ENCODE results near the gene TOB1. TPM values are rescaled to one million over a fixed set of nuclear protein-coding genes. Genes with fewer than 3 reads are reported as not detected.

TOB1 gene
- total and polyA plus RNA-seq, 9 of the 15 experiments (the other 6 are each of a cell fraction or from before 2014, with no cell fraction given) = 4.8 to 63.7 (median 13.2) TPM

DNA sequence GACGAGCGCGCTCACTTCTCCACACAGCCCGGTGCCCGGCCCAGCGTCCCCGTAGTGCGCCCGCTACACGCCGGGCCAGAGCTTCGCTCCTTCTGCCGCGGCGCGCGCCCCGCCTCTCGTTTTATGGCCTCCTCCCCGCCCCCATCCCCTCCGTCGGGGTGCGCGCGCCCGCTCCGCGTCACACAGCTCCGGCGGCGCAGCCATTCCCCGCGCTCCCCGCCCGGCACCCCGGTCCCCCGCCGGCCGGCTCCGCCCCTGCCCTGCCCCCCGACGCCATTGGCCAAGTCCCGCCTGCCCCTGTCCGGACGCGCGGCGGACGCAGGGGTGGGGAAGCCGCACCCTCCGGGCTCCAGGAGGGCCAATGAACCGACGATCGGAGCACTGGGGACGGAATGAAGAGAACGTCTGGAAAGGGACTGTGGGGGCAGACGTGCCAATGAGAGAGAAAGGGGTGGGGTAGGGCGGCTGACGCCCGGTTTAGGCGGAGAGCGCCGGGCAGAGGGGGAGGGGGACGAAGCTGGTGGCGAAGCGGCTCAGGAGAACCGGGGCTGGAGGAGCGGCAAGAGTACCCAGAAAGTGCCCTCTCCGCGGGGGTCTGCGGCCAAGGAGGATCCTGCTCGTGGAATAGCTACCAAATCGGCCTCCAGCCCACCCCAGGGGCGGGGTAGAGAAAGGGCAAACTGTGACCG, at the start of gene TOB1 (continued):
- no peak for TF ChIP-seq ZNF584 (CRISPR knock-in tag; IDR thresholded peaks at IDR 0.05; ENCODE audit: low read depth)
- TF ChIP-seq ZNF184 (CRISPR knock-in tag; IDR thresholded peaks at IDR 0.05) = no peak
- no peak for TF ChIP-seq ZNF239 (CRISPR knock-in tag; IDR thresholded peaks at IDR 0.05)
- TF ChIP-seq SAFB (IDR thresholded peaks at IDR 0.05; ENCODE audit: borderline replicate concordance, low read depth, low read length) = no peak
- peak; percentile 66; the same call in 1 of the 2 replicates for TF ChIP-seq ZNF444 (CRISPR knock-in tag; IDR thresholded peaks at IDR 0.05)
- no peak for TF ChIP-seq HSF4 (CRISPR knock-in tag; IDR thresholded peaks at IDR 0.05; ENCODE audit: borderline replicate concordance)
- no peak for TF ChIP-seq ZNF77 (CRISPR knock-in tag; IDR thresholded peaks at IDR 0.05)
- TF ChIP-seq ZNF449 (CRISPR knock-in tag; IDR thresholded peaks at IDR 0.05) = no peak
- TF ChIP-seq FOXJ3 (CRISPR knock-in tag; IDR thresholded peaks at IDR 0.05) = no peak
- TF ChIP-seq, protein P1, sequence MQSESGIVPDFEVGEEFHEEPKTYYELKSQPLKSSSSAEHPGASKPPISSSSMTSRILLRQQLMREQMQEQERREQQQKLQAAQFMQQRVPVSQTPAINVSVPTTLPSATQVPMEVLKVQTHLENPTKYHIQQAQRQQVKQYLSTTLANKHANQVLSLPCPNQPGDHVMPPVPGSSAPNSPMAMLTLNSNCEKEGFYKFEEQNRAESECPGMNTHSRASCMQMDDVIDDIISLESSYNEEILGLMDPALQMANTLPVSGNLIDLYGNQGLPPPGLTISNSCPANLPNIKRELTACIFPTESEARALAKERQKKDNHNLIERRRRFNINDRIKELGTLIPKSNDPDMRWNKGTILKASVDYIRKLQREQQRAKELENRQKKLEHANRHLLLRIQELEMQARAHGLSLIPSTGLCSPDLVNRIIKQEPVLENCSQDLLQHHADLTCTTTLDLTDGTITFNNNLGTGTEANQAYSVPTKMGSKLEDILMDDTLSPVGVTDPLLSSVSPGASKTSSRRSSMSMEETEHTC (IDR thresholded peaks at IDR 0.05) = no peak
- TF ChIP-seq TAF15 (IDR thresholded peaks at IDR 0.05; ENCODE audit: low read depth, low read length) = no peak
- TF ChIP-seq, protein P2, sequence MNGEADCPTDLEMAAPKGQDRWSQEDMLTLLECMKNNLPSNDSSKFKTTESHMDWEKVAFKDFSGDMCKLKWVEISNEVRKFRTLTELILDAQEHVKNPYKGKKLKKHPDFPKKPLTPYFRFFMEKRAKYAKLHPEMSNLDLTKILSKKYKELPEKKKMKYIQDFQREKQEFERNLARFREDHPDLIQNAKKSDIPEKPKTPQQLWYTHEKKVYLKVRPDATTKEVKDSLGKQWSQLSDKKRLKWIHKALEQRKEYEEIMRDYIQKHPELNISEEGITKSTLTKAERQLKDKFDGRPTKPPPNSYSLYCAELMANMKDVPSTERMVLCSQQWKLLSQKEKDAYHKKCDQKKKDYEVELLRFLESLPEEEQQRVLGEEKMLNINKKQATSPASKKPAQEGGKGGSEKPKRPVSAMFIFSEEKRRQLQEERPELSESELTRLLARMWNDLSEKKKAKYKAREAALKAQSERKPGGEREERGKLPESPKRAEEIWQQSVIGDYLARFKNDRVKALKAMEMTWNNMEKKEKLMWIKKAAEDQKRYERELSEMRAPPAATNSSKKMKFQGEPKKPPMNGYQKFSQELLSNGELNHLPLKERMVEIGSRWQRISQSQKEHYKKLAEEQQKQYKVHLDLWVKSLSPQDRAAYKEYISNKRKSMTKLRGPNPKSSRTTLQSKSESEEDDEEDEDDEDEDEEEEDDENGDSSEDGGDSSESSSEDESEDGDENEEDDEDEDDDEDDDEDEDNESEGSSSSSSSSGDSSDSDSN (IDR thresholded peaks at IDR 0.05; ENCODE audit: borderline replicate concordance in 1 of 2, low read depth in 2 of 2, low read length in 2 of 2) = peak in 1 of 2 experiments; percentile 9; a peak in 1 of 4 replicates
- TF ChIP-seq RFX7 (CRISPR knock-in tag; IDR thresholded peaks at IDR 0.05) = no peak
- no peak for TF ChIP-seq ZKSCAN3 (CRISPR knock-in tag; IDR thresholded peaks at IDR 0.05)
- TF ChIP-seq CAMTA2 (CRISPR knock-in tag; conservative IDR thresholded peaks at IDR 0.05) = no peak
- no peak for TF ChIP-seq BRD9 (IDR thresholded peaks at IDR 0.05; ENCODE audit: low read depth, partially characterized antibody)
- TF ChIP-seq, protein P3, sequence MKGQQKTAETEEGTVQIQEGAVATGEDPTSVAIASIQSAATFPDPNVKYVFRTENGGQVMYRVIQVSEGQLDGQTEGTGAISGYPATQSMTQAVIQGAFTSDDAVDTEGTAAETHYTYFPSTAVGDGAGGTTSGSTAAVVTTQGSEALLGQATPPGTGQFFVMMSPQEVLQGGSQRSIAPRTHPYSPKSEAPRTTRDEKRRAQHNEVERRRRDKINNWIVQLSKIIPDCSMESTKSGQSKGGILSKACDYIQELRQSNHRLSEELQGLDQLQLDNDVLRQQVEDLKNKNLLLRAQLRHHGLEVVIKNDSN (CRISPR knock-in tag; IDR thresholded peaks at IDR 0.05) = no peak
- TF ChIP-seq ZNF274 (IDR thresholded peaks at IDR 0.05; ENCODE audit: borderline replicate concordance, low read depth, low read length) = no peak
- TF ChIP-seq, protein P4, sequence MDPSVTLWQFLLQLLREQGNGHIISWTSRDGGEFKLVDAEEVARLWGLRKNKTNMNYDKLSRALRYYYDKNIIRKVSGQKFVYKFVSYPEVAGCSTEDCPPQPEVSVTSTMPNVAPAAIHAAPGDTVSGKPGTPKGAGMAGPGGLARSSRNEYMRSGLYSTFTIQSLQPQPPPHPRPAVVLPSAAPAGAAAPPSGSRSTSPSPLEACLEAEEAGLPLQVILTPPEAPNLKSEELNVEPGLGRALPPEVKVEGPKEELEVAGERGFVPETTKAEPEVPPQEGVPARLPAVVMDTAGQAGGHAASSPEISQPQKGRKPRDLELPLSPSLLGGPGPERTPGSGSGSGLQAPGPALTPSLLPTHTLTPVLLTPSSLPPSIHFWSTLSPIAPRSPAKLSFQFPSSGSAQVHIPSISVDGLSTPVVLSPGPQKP (CRISPR knock-in tag; IDR thresholded peaks at IDR 0.05) = no peak
- TF ChIP-seq MAFG (tag; conservative IDR thresholded peaks at IDR 0.05) = no peak
- TF ChIP-seq ZNF282 (CRISPR knock-in tag; IDR thresholded peaks at IDR 0.05) = no peak
- TF ChIP-seq PTTG1 (tag; IDR thresholded peaks at IDR 0.05; ENCODE audit: low read depth) = no peak
- TF ChIP-seq SNIP1 (IDR thresholded peaks at IDR 0.05; ENCODE audit: low read depth) = no peak

Data from K562 (cell line).